MCF 10A (cell line): ENCODE measurements around the gene NRL. TPM values are rescaled to one million over a fixed set of nuclear protein-coding genes. Genes with fewer than 3 reads are reported as not detected.

Experiments used
- BruUV-seq: library from RNA; stranded (reverse); fragments of 400-500 nt; replicated peaks from 2 replicates; lab custom pipeline; 2021; lab: Mats Ljungman, UMichigan
- CTCF ChIA-PET: fragments of 300-600 bp; sonication (Branson Sonifier 250); formaldehyde crosslinking; extraction: SDS; loops from one replicate; lab custom pipeline; 2021; ENCODE audit warnings: antibody characterized with exemption, inconsistent platforms; lab: Yijun Ruan, JAX
- POLR2A ChIA-PET: fragments of 300-600, 350-650 bp; sonication (Branson Sonifier 250); formaldehyde crosslinking; extraction: SDS; loops from one replicate; lab custom pipeline; 2020; ENCODE audit warnings: antibody characterized with exemption, inconsistent platforms; lab: Yijun Ruan, JAX
- DNase-seq: peaks from one replicate; pipeline ENCODE4 v3.0.0-alpha.2; 2018; ENCODE audit not compliant: unreplicated experiment
- H3K27ac Mint-ChIP-seq: one replicate; pipeline ENCODE4 v1.8.0; 2022; ENCODE audit warnings: mild to moderate bottlenecking, low read depth, mixed read lengths; ENCODE audit not compliant: unreplicated experiment
- H3K27me3 Mint-ChIP-seq: one replicate; pipeline ENCODE4 v1.8.0; 2022; ENCODE audit warnings: mixed read lengths; ENCODE audit not compliant: insufficient read depth, unreplicated experiment
- H3K36me3 Mint-ChIP-seq: one replicate; pipeline ENCODE4 v1.8.0; 2022; ENCODE audit warnings: mild to moderate bottlenecking, moderate library complexity, mixed read lengths; ENCODE audit not compliant: insufficient read depth, unreplicated experiment
- H3K4me1 Mint-ChIP-seq: one replicate; pipeline ENCODE4 v1.8.0; 2022; ENCODE audit warnings: mixed read lengths; ENCODE audit not compliant: insufficient read depth, unreplicated experiment
- H3K4me3 Mint-ChIP-seq: one replicate; pipeline ENCODE4 v1.8.0; 2022; ENCODE audit warnings: mild to moderate bottlenecking, moderate library complexity, mixed read lengths; ENCODE audit not compliant: unreplicated experiment
- H3K9me3 Mint-ChIP-seq: one replicate; pipeline ENCODE4 v1.8.0; 2022; ENCODE audit warnings: mixed read lengths; ENCODE audit not compliant: unreplicated experiment
- CTCF ChIP-seq: fragments of 200-600 bp; IDR thresholded peaks from one replicate; pipeline ENCODE4 v1.8.0; 2022; ENCODE audit warnings: antibody characterized with exemption, mild to moderate bottlenecking; ENCODE audit not compliant: unreplicated experiment
- intact Hi-C: fragments of 100-400 bp; cut with micrococcal nuclease; formaldehyde crosslinking; loops from 2 replicates; pipeline ENCODE4 v1.14.1; 2022
- total RNA-seq: library from RNA; stranded (reverse); gene quantifications from 2 replicates; pipeline ENCODE4 v1.2.3, GENCODE V29; 2022

Gene NRL
- total RNA-seq, 1 experiment from 2014 or later, result 2.1 TPM

GRCh38 chr14:24057867-24058259 lies 56.9 kb downstream of the NRL start:
- no peak for TF ChIP-seq CTCF
- no peak overlapping the region for H3K4me3 Mint-ChIP-seq
- H3K27me3 Mint-ChIP-seq, result peaks cover 54% of the 10 kb centered on the region
- intact Hi-C loops, result loop anchor here (1.0 to 2.0 kb wide), 3 partner anchors 32 to 103 kb away; partner anchors contain the start of gene IRF9
- H3K27ac Mint-ChIP-seq, result no peak overlapping the region
- H3K36me3 Mint-ChIP-seq, result peaks cover 7% of the 10 kb centered on the region
- ChIA-PET CTCF (interaction anchor here (0.6 to 6.5 kb wide), 13 partner anchors 8 to 250 kb away, joined by 3 to 79 read pairs (median 3); partner anchors contain the start of genes CIDEB and PCK2), POLR2A (interaction anchor here (1.3 kb wide), 1 partner anchor 50 kb away, joined by 9 read pairs; no protein-coding TSS in a partner anchor)
- no peaks in the 10 kb centered on the region for H3K9me3 Mint-ChIP-seq
- DNase-seq, result no peak
- BruUV-seq, result no TSS peak
- peaks cover 9% of the 10 kb centered on the region for H3K4me1 Mint-ChIP-seq

- POLR2A ChIA-PET, result interaction anchor here (0.7 kb wide), 1 partner anchor 52 kb away, joined by 3 read pairs; no protein-coding TSS in a partner anchor
- intact Hi-C loops, result no loop called here
- H3K27me3 Mint-ChIP-seq, result peaks cover 60% of the 10 kb centered on the region
Measured at GRCh38 chr14:24057271-24057670, 57.5 kb downstream of the NRL start.

GRCh38 chr14:24056800-24057184 lies 58.0 kb downstream of the NRL start:
- ChIA-PET CTCF (interaction anchor here (0.5 to 6.5 kb wide), 14 partner anchors 13 to 185 kb away, joined by 3 to 79 read pairs (median 4); partner anchors contain the start of genes CPNE6, IRF9, PCK2 and TINF2), POLR2A (interaction anchor here (0.7 kb wide), 1 partner anchor 52 kb away, joined by 3 read pairs; no protein-coding TSS in a partner anchor)
- H3K4me3 Mint-ChIP-seq, result no peak overlapping the region
- intact Hi-C loops, result no loop called here
- no peak for TF ChIP-seq CTCF
- no peaks in the 10 kb centered on the region for H3K9me3 Mint-ChIP-seq
- H3K27me3 Mint-ChIP-seq, result peaks cover 60% of the 10 kb centered on the region
- H3K4me1 Mint-ChIP-seq, result peaks cover 12% of the 10 kb centered on the region
- H3K27ac Mint-ChIP-seq, result no peak overlapping the region
- no TSS peak for BruUV-seq
- H3K36me3 Mint-ChIP-seq, result peaks cover 9% of the 10 kb centered on the region
- DNase-seq, result peak; percentile 31

More at GRCh38 chr14:24057271-24057670, 57.5 kb downstream of the NRL start:
- Mint-ChIP-seq H3K36me3 (peaks cover 9% of the 10 kb centered on the region), H3K27ac (no peak overlapping the region), H3K4me3 (no peak overlapping the region), H3K9me3 (no peaks in the 10 kb centered on the region), H3K4me1 (peaks cover 12% of the 10 kb centered on the region)
- BruUV-seq, result no TSS peak
- TF ChIP-seq CTCF, result no peak
- DNase-seq, result no peak
- CTCF ChIA-PET, result interaction anchor here (0.6 to 6.5 kb wide), 11 partner anchors 14 to 250 kb away, joined by 3 to 79 read pairs (median 5); partner anchors contain the start of genes CIDEB, CPNE6, PCK2 and TINF2

DNA sequence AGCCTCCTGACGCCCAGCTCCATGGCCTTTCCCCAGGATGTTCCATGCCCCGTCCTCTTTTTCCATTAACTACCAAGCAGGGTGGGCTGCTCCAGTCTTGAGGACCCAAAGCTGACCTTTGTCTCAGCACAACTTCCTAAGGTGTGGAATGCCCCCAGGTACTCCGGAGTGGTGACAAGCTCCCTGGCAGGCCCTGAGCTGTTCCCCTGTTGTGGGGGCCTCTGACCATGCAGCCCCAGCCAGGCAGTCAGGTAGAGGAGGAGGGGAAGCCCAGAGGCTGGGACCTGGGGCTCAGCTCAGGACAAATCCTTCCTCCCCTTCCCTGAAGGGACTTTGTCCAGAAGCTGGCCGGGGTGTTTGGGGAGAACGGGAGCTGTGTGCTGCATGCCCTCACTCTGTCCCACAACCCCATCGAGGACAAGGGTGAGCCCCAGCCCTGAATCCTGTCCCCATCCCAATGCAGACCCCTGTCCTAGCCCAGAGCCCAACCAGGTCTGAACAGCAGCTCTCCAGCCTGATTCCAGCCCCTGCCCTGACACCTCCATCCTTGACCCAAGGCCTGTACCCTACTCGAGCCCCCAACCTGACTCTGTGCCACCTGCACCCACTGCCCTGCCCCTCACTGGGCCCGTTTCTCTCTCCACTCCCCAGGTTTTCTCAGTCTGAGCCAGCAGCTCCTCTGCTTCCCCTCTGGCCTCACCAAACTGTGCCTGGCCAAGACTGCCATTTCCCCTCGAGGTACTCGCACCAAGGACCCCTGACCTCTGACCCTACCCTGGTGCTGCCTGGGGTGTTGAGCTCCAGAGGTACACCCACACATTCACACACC lies 58.6 kb downstream of the NRL start:
- POLR2A ChIA-PET, result no interaction called here
- CTCF ChIA-PET, result interaction anchor here (0.5 to 6.5 kb wide), 13 partner anchors 13 to 186 kb away, joined by 3 to 79 read pairs (median 4); partner anchors contain the start of genes CPNE6, IRF9, PCK2 and TINF2
- no peaks in the 10 kb centered on the region for H3K9me3 Mint-ChIP-seq
- H3K4me1 Mint-ChIP-seq, result peaks cover 12% of the 10 kb centered on the region
- peaks cover 64% of the 10 kb centered on the region for H3K27me3 Mint-ChIP-seq
- no peak overlapping the region for H3K27ac Mint-ChIP-seq
- intact Hi-C loops, result no loop called here
- no peak overlapping the region for H3K4me3 Mint-ChIP-seq
- no peak for TF ChIP-seq CTCF
- BruUV-seq, result no TSS peak
- peaks cover 9% of the 10 kb centered on the region for H3K36me3 Mint-ChIP-seq
- DNase-seq, result no peak
